Measurements from ENCODE around the gene WASF3.
A peak's percentile ranks its signal among the peaks of the same experiment; 100 is the strongest.

The WASF3 gene, protein sequence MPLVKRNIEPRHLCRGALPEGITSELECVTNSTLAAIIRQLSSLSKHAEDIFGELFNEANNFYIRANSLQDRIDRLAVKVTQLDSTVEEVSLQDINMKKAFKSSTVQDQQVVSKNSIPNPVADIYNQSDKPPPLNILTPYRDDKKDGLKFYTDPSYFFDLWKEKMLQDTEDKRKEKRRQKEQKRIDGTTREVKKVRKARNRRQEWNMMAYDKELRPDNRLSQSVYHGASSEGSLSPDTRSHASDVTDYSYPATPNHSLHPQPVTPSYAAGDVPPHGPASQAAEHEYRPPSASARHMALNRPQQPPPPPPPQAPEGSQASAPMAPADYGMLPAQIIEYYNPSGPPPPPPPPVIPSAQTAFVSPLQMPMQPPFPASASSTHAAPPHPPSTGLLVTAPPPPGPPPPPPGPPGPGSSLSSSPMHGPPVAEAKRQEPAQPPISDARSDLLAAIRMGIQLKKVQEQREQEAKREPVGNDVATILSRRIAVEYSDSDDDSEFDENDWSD

DNA sequence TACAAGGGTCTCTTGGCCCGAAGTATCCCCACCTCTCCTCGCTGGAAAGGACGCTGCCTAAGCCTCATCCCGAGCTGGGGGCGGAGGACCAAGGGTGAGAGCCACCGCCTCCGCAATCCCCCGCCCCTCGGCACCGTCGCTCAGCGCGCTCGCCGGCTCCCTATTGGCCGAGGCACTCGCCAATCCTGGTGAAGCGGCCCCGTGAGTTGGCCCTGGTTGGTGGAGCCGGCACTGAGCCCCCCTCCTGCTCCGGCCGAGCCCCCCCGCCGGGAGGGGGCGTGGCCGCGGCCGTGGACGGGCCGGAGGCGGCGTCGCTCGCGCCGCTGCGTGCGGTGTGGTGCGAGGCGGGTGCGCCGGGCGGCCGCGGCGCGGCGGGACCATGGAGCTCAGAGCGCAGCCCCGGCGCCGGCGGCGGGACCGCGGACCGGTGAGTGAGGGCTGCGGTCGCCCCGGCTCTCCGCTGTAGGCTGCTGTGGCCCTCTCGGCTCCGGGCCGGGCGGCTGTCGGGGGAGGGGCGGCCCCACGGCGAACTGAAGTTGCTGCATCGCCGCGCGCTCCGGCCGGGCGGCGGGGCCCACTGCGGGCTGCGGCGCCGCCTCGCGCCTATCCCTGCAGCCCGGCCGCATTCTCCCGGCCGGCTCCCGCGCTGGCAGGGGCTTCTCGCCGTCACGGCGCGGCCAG, at the start of gene WASF3:
Gene WASF3, plus strand, starts transcription at position 291 of the 681 bp plus-strand sequence. CDS start 84,588 bp downstream, outside the sequence.
- peaks cover 13% of the 10 kb centered on the region for H3K9me3 ChIP-seq
- H3K36me3 ChIP-seq, result no peaks in the 10 kb centered on the region
- H3K9ac ChIP-seq, result peak within 1 kb of the TSS; percentile 64
- H3K4me2 ChIP-seq, result peak within 1 kb of the TSS; percentile 85
- no peak for TF ChIP-seq Cebpa-rat (IDR thresholded peaks at IDR 0.05)
- H4K20me1 ChIP-seq, result no peaks in the 10 kb centered on the region; the same call in 1 of the 2 replicates
- H3K27me3 ChIP-seq, result peaks cover 18% of the 10 kb centered on the region
- no peaks in the 10 kb centered on the region for H3K4me1 ChIP-seq
- peak within 1 kb of the TSS; percentile 73 for H3K4me3 ChIP-seq
- no peak within 1 kb of the TSS for H3K27ac ChIP-seq

DNA sequence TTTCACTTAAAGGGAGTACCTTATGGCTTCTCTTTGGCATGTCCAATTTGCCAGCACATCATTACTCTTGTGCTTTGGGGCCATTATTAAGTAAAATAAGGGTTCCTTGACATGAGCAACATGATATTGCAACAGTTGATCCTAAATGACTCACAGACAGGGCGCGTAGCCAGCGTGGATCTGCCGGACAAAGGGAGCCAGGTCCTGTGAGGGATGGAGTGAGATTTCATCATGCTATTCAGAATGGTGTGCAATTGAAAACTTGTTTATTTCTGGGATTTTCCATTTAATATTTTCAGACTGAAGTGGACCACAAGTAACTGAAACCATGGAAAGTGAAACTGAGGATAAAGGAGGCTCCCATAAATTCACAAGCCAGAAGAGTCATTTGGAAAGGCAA, 48.6 kb upstream of the WASF3 start:
- H3K27me3 ChIP-seq, result no peaks in the 10 kb centered on the region
- H3K9me3 ChIP-seq, result peaks cover 20% of the 10 kb centered on the region; the same call in 1 of the 2 replicates
- H3K4me3 ChIP-seq, result no peak overlapping the region
- H3K9ac ChIP-seq, result no peak overlapping the region
- TF ChIP-seq Cebpa-rat (IDR thresholded peaks at IDR 0.05), result no peak
- no peak overlapping the region for H3K27ac ChIP-seq
- H4K20me1 ChIP-seq, result no peaks in the 10 kb centered on the region
- no peaks in the 10 kb centered on the region for H3K4me1 ChIP-seq
- no peaks in the 10 kb centered on the region for H3K36me3 ChIP-seq
- no peak overlapping the region for H3K4me2 ChIP-seq

DNA sequence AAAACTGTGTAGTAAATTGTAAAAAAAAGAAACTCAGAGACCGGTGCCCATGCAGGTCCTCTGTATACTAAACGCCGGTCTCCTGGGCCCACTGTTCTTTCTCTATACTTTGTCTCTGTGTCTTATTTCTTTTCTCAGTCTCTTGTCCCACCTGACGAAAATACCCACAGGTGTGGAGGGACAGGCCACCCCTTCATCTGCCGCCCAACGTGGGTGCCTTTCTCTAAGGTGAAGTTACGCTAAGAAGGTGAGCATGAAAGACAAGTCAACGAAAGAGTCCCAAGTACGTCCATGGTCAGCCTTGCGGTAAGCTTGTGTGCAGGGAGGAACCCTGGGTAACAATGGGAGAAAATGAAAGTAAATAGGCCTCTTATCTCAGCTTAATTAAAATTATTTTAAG, 48.0 kb upstream of the WASF3 start:
- Histone ChIP-seq H4K20me1 (no peaks in the 10 kb centered on the region), H3K4me1 (no peaks in the 10 kb centered on the region), H3K27ac (no peak overlapping the region), H3K4me3 (no peak overlapping the region), H3K4me2 (no peak overlapping the region), H3K9ac (no peak overlapping the region), H3K36me3 (no peaks in the 10 kb centered on the region), H3K27me3 (no peaks in the 10 kb centered on the region), H3K9me3 (peaks cover 20% of the 10 kb centered on the region; the same call in 1 of the 2 replicates)
- TF ChIP-seq Cebpa-rat (IDR thresholded peaks at IDR 0.05), result no peak

DNA sequence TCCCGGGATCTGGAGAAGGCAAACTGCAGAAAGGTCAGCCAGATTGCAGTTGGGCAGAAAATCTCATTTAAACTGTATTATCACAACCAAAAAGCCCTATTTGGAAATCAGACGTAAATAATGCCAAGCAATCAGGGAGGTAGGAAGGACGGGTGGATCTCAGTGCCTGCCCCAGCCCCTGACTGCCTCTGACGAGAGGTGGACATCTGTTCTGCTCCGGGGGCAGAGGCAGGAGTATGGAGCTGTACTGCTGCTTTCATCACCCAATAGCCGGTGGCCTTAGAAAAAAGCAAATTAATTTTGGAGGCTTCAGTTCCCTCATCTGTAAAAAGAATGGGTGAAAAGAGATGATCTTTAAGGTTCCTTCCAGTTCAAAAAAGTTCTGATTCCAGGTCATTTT, 43.6 kb upstream of the WASF3 start:
- H3K36me3 ChIP-seq, result no peaks in the 10 kb centered on the region
- H3K27ac ChIP-seq, result no peak overlapping the region
- H3K27me3 ChIP-seq, result no peaks in the 10 kb centered on the region
- no peaks in the 10 kb centered on the region for H3K4me1 ChIP-seq
- peaks cover 15% of the 10 kb centered on the region; the same call in 1 of the 2 replicates for H3K9me3 ChIP-seq
- no peak overlapping the region for H3K4me3 ChIP-seq
- no peak for TF ChIP-seq Cebpa-rat (IDR thresholded peaks at IDR 0.05)
- H3K4me2 ChIP-seq, result no peak overlapping the region
- H4K20me1 ChIP-seq, result no peaks in the 10 kb centered on the region
- H3K9ac ChIP-seq, result no peak overlapping the region

DNA sequence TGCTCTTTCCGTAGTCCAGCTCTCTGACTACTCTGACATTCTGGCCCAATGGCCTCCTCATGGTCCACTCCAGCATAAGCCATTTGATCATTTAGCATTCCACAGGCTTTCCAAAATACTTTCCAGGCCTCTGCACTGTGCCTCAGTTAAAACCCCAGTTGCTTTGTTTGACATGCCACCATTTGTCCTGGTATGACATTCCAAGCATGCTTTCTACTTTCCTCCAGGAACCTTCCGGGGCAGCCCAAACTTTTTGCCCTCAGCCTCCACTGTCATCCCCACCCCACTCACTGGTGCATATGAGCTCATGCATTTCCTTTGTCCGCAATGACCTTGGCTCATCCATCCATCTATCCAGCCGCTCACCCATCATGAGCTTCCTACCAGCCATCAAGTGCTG, 41.8 kb upstream of the WASF3 start:
- Histone ChIP-seq H3K27ac (no peak overlapping the region), H3K27me3 (no peaks in the 10 kb centered on the region), H3K4me1 (no peaks in the 10 kb centered on the region), H4K20me1 (no peaks in the 10 kb centered on the region), H3K9ac (no peak overlapping the region), H3K4me2 (no peak overlapping the region), H3K4me3 (no peak overlapping the region), H3K36me3 (no peaks in the 10 kb centered on the region), H3K9me3 (no peaks in the 10 kb centered on the region)
- TF ChIP-seq Cebpa-rat (IDR thresholded peaks at IDR 0.05), result no peak

DNA sequence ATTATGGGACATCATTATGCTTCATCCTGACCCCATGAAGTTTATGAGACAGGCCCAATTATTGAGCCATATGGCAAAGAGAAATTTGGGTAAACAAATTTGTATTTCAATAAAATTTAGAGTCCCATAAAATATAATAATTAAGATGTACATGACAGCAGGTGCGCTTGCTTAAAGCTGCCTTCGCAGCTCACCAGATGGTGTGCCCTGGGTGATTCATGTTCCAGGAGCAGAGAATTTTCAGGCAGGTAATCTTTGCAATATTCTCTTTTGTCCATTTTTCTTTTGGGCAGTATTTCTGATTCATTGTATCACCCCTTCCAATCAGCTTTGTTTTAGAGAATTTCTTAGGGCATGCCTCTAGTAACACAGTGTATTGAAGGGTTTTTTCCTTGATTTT, 39.5 kb upstream of the WASF3 start:
- Histone ChIP-seq H3K27me3 (no peaks in the 10 kb centered on the region), H3K4me3 (no peak overlapping the region), H3K27ac (no peak overlapping the region), H3K36me3 (no peaks in the 10 kb centered on the region), H4K20me1 (no peaks in the 10 kb centered on the region), H3K9ac (no peak overlapping the region), H3K9me3 (no peaks in the 10 kb centered on the region), H3K4me1 (no peaks in the 10 kb centered on the region), H3K4me2 (no peak overlapping the region)
- no peak for TF ChIP-seq Cebpa-rat (IDR thresholded peaks at IDR 0.05)

DNA sequence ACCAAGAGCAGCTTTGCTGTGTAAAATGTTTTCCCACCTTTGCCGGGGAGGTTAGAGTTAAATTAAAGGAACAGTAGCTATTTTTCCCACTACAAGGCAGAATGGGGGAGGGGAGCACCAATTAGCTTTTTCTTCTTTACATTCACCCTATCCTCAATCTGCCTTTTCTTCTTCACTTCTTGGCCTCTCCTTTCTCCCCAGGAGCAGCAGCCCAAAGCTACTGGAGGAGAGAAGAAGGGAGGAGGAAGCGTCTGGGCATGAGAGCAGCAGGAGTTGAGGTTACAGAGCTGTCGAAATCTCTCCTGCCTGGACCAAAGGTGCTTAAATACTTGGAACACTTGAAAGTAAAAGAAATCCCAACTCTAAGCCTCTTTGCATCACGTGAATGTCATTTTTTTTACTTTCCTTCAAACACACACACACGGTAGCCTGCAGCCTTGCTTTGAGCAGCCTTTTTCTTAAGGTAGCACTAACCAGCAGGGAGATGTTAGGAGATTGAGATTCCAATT, 39.0 kb upstream of the WASF3 start:
- H3K9me3 ChIP-seq, result no peaks in the 10 kb centered on the region
- H3K4me2 ChIP-seq, result no peak overlapping the region
- no peak for TF ChIP-seq Cebpa-rat (IDR thresholded peaks at IDR 0.05)
- no peak overlapping the region for H3K27ac ChIP-seq
- H3K36me3 ChIP-seq, result no peaks in the 10 kb centered on the region
- no peak overlapping the region for H3K4me3 ChIP-seq
- no peaks in the 10 kb centered on the region for H3K4me1 ChIP-seq
- H4K20me1 ChIP-seq, result no peaks in the 10 kb centered on the region
- H3K9ac ChIP-seq, result no peak overlapping the region
- H3K27me3 ChIP-seq, result no peaks in the 10 kb centered on the region

DNA sequence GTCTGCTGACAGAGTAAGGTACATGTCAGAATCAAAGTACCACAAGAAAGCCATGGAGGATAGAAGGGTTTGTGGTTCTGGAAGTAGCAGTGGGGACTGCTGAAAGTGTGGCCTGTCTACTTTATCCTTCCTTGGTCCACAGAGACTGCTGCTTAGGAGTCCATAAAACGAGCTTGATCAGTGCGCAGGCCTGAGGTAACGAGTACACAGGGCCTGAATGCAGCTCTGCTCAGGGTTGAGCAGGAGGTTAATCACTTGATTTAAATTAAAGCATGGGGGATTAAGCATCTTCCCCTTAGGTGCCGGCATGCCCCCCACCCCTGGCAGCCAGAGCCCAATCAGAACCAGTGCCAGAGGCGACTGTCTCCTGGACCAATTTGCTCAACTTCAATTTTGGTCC, 34.9 kb upstream of the WASF3 start:
- Histone ChIP-seq H3K9me3 (no peaks in the 10 kb centered on the region), H4K20me1 (no peaks in the 10 kb centered on the region), H3K27me3 (no peaks in the 10 kb centered on the region), H3K4me2 (no peak overlapping the region), H3K4me1 (no peaks in the 10 kb centered on the region), H3K4me3 (no peak overlapping the region), H3K27ac (no peak overlapping the region), H3K9ac (no peak overlapping the region), H3K36me3 (no peaks in the 10 kb centered on the region)
- no peak for TF ChIP-seq Cebpa-rat (IDR thresholded peaks at IDR 0.05)

DNA sequence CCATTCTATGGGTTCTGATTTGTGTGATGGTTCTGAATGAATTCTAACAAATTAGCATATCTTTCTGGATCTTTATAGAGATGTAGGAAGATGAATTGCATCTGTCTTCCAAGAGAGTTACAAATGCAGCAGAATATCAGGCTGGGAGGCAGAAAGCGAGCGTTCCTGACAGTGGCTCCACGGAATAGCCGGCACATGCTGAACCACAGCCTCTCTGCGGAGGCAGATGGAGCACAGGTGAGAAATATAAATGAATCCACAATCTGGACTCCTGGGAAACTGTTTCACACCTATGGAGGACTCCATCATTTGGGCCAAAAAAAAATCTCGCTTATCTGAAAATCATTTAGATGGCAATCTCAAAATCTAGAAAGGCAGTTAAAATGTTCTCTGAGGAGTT, 34.5 kb upstream of the WASF3 start:
- Histone ChIP-seq H3K4me2 (no peak overlapping the region), H3K4me1 (no peaks in the 10 kb centered on the region), H3K36me3 (no peaks in the 10 kb centered on the region), H3K9ac (no peak overlapping the region), H4K20me1 (no peaks in the 10 kb centered on the region), H3K4me3 (no peak overlapping the region), H3K9me3 (no peaks in the 10 kb centered on the region), H3K27me3 (no peaks in the 10 kb centered on the region), H3K27ac (no peak overlapping the region)
- TF ChIP-seq Cebpa-rat (IDR thresholded peaks at IDR 0.05), result no peak

DNA sequence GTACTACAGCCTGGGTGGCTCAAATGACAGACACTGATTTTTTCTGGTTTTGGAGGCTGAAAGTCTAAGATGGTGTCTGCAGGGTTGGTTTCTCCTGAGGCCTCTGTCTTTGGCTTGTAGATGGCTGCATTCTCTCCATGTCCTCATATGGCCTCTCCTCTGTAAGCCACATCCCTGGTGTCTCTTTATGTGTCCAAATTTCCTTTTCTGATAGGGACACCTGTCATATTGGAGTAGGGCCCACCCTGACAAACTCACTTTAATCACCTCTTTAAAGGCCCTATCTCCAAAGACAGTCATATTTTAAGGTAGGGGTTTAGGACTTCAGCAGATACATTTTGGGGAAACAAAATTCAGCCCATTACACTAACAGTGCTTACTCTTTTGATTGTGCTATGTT, 32.0 kb upstream of the WASF3 start:
- TF ChIP-seq Cebpa-rat (IDR thresholded peaks at IDR 0.05), result no peak
- Histone ChIP-seq H3K9me3 (no peaks in the 10 kb centered on the region), H3K27ac (no peak overlapping the region), H3K4me2 (no peak overlapping the region), H3K36me3 (no peaks in the 10 kb centered on the region), H3K27me3 (no peaks in the 10 kb centered on the region), H3K4me1 (no peaks in the 10 kb centered on the region), H4K20me1 (no peaks in the 10 kb centered on the region), H3K9ac (no peak overlapping the region), H3K4me3 (no peak overlapping the region)

Measured in BLaER1 (cell line).